ENCODE measurements around the gene RAB4A. TPM values are rescaled to one million over a fixed set of nuclear protein-coding genes. Genes with fewer than 3 reads are reported as not detected.
A peak's percentile ranks its signal among the peaks of the same experiment; 100 is the strongest.

RAB4A gene
- total and polyA plus RNA-seq, 2 of the 4 experiments (the other 2 are of a cell fraction): 25.6 to 26.2 TPM

DNA sequence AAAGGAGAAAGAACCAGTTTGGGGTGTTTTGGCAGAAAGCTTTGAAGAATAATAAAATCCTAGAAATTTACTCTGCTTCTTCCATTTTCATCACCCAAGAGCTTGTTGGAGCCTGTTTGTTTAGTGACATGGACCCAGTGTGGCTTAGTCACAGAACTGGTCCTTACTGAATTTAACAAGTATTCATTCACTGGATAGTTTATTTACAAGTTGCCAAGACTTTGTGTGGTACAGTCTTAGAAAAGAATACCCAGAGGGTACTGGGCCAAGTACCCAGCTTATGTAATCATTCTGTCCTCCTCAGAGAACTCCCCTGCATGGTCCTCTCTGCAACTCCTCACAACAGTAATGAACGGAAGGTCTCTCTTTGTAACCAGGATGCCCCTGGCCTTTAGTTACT is 16.4 kb downstream of the RAB4A start:
- Histone ChIP-seq H3K56ac (ENCODE audit: extremely low read depth, insufficient read depth, low read length) (no peak overlapping the region), H3K79me1 (ENCODE audit: low read depth in 1 of 2, low read length in 2 of 2) (peaks cover 26 to 58% of the 10 kb centered on the region in 2 experiments), H4K5ac (ENCODE audit: low read depth, low read length) (no peak overlapping the region), H3K36me3 (ENCODE audit: control insufficient read depth, insufficient read depth, low read length) (peaks cover 8% of the 10 kb centered on the region), H3K27ac (ENCODE audit: insufficient read depth, low read length) (no peak overlapping the region), H2AK9ac (replicated peaks; ENCODE audit: low read depth, low read length, poor library complexity) (no peak overlapping the region), H4K91ac (ENCODE audit: insufficient read depth, low read depth, low read length) (no peak overlapping the region), H2BK120ac (ENCODE audit: low read depth, low read length) (no peak overlapping the region), H2BK15ac (ENCODE audit: low read depth, low read length) (no peak overlapping the region), H2BK5ac (ENCODE audit: low read depth, low read length, poor library complexity, severe bottlenecking) (no peak overlapping the region), H2AK5ac (ENCODE audit: low read depth, low read length) (no peak overlapping the region), H2BK20ac (ENCODE audit: low read depth, low read length) (no peak overlapping the region), H3K18ac (ENCODE audit: low read depth, low read length) (no peak overlapping the region; the same call in 1 of the 2 replicates), H3K4ac (ENCODE audit: low read depth, low read length) (no peak overlapping the region), H3K9ac (ENCODE audit: low read depth, low read length) (no peak overlapping the region), H3K4me1 (ENCODE audit: control insufficient read depth, insufficient read depth, low read length) (peaks cover 9% of the 10 kb centered on the region), H3K14ac (replicated peaks; ENCODE audit: low read depth, low read length) (no peak overlapping the region), H3K23ac (ENCODE audit: low read depth, low read length) (no peak overlapping the region; the same call in 1 of the 2 replicates), H3K27me3 (ENCODE audit: control insufficient read depth, insufficient read depth, low read length) (no peaks in the 10 kb centered on the region), H4K20me1 (ENCODE audit: insufficient read depth, low read length) (peaks cover 13% of the 10 kb centered on the region; the same call in 1 of the 2 replicates), H3K4me2 (ENCODE audit: low read depth, low read length) (no peak overlapping the region), H3K4me3 (ENCODE audit: insufficient read depth, low read depth, low read length) (no peak overlapping the region), H2AFZ (replicated peaks; ENCODE audit: low read length, poor library complexity) (no peak overlapping the region), H4K8ac (ENCODE audit: low read depth in 2 of 2, low read length in 2 of 2) (no peak overlapping the region), H3K9me3 (ENCODE audit: control insufficient read depth, insufficient read depth, low read length) (no peaks in the 10 kb centered on the region), H3K9me1 (ENCODE audit: insufficient read depth, low read length) (peaks cover 6% of the 10 kb centered on the region; the same call in 1 of the 2 replicates)
- TF ChIP-seq, protein P1, sequence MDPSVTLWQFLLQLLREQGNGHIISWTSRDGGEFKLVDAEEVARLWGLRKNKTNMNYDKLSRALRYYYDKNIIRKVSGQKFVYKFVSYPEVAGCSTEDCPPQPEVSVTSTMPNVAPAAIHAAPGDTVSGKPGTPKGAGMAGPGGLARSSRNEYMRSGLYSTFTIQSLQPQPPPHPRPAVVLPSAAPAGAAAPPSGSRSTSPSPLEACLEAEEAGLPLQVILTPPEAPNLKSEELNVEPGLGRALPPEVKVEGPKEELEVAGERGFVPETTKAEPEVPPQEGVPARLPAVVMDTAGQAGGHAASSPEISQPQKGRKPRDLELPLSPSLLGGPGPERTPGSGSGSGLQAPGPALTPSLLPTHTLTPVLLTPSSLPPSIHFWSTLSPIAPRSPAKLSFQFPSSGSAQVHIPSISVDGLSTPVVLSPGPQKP (IDR thresholded peaks at IDR 0.05; ENCODE audit: borderline replicate concordance, low read depth, low read length): no peak
- TF ChIP-seq RAD21 (IDR thresholded peaks at IDR 0.05; ENCODE audit: low read length): no peak
- no peak for TF ChIP-seq RFX5 (IDR thresholded peaks at IDR 0.05; ENCODE audit: low read depth, low read length)
- TF ChIP-seq, protein P2, sequence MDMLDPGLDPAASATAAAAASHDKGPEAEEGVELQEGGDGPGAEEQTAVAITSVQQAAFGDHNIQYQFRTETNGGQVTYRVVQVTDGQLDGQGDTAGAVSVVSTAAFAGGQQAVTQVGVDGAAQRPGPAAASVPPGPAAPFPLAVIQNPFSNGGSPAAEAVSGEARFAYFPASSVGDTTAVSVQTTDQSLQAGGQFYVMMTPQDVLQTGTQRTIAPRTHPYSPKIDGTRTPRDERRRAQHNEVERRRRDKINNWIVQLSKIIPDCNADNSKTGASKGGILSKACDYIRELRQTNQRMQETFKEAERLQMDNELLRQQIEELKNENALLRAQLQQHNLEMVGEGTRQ (IDR thresholded peaks at IDR 0.05; ENCODE audit: low read depth, low read length): no peak
- no peak for TF ChIP-seq NFE2L2 (IDR thresholded peaks at IDR 0.05; ENCODE audit: low read depth, low read length)
- TF ChIP-seq MAFK (IDR thresholded peaks at IDR 0.05; ENCODE audit: low read depth, low read length): no peak
- no peak for TF ChIP-seq POLR2A (IDR thresholded peaks at IDR 0.05; ENCODE audit: low read depth, low read length)
- no peak for TF ChIP-seq CHD1 (IDR thresholded peaks at IDR 0.05; ENCODE audit: low read depth, low read length)
- no peak for TF ChIP-seq BHLHE40 (IDR thresholded peaks at IDR 0.05; ENCODE audit: low read depth, low read length)
- TF ChIP-seq RCOR1 (IDR thresholded peaks at IDR 0.05; ENCODE audit: insufficient replicate concordance, low read length): no peak
- no TSS peak for BruUV-seq (replicated peaks)
- ChIA-PET CTCF (no interaction called here), POLR2A (ENCODE audit: unreplicated experiment) (no interaction called here)
- WGBS, 2 experiments (ENCODE audit: extremely low coverage in 2 of 2, insufficient read length in 1 of 2): no CpG with 5 or more reads among the region's 1 CpG
- no peak for DNase-seq
- ATAC-seq (ENCODE audit: low read depth): peak; percentile 41
- dilution Hi-C loops (cut with HindIII; ENCODE audit: low sequenced_read_pairs, unreplicated experiment): no loop called here
- in situ Hi-C loops (cut with MboI; ENCODE audit: low sequenced_read_pairs): no loop called here
- intact Hi-C loops (cut with micrococcal nuclease): no loop called here

Data from IMR-90 (cell line).